ENCODE data around the gene ARFGEF2. TPM values are rescaled to one million over a fixed set of nuclear protein-coding genes. Genes with fewer than 3 reads are reported as not detected.

The ARFGEF2 gene
- total and polyA plus RNA-seq, 2 donors (not counting 3 experiments of a cell fraction or from before 2014, with no cell fraction given) = 12.7 to 32.6 TPM

DNA sequence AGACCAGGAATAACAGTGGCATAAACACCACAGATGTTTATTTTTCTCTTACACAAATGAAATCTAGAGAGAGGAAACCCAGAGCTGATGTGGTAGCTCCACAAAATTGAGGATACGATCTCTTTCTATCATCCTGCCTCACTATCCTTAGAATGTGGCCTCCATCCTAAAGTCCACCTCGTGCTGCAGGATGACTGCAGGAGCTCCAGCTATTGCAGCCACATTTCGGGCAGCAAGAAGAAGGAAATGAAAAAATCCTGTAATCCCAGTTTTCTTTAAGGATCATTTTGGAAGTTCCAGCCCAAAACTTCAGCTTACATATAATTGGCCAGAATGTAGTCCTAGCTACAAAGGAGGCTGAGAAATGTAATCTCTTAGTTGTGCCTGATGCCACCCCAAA lies 41.2 kb upstream of the ARFGEF2 start:
- CTCF ChIA-PET = interaction anchor here (1.2 to 2.7 kb wide), 3 partner anchors 17 to 223 kb away, joined by 3 to 13 read pairs (median 8); no protein-coding TSS in a partner anchor
- no peaks in the 10 kb centered on the region for H3K36me3 ChIP-seq (ENCODE audit: control insufficient read depth in 2 of 2, extremely low read depth in 1 of 2, insufficient read depth in 2 of 2, low read length in 2 of 2)
- no peaks in the 10 kb centered on the region for H3K27me3 ChIP-seq (ENCODE audit: control insufficient read depth in 2 of 2, insufficient read depth in 2 of 2, low read length in 2 of 2)
- H3K79me2 ChIP-seq (ENCODE audit: control insufficient read depth, insufficient read depth, low read length) = no peaks in the 10 kb centered on the region
- no peaks in the 10 kb centered on the region for H4K20me1 ChIP-seq (replicated peaks; ENCODE audit: control insufficient read depth, extremely low read depth, insufficient read depth, low read length)
- peak overlapping the region; percentile 18 for H2AFZ ChIP-seq (ENCODE audit: low read depth, low read length)
- H3K9me1 ChIP-seq (replicated peaks; ENCODE audit: control insufficient read depth, extremely low read depth, insufficient read depth, low read length) = no peaks in the 10 kb centered on the region
- POLR2A ChIA-PET = interaction anchor here (0.6 kb wide), 1 partner anchor 320 kb away, joined by 4 read pairs; no protein-coding TSS in a partner anchor
- no peaks in the 10 kb centered on the region for H3K9me3 ChIP-seq (replicated peaks; ENCODE audit: control insufficient read depth, insufficient read depth, low read length)
- BruUV-seq (replicated peaks) = no TSS peak
- TF ChIP-seq POLR2AphosphoS5 (IDR thresholded peaks at IDR 0.05; ENCODE audit: insufficient read depth, low read depth, low read length) (no peak), GATA2 (IDR thresholded peaks at IDR 0.05; ENCODE audit: insufficient read depth, insufficient read length, low read depth, low read length) (no peak), POLR2A (IDR thresholded peaks at IDR 0.05; ENCODE audit: low read depth, low read length) (no peak), MYC (IDR thresholded peaks at IDR 0.05; ENCODE audit: low read depth, low read length) (no peak), FOS (IDR thresholded peaks at IDR 0.05; ENCODE audit: borderline replicate concordance, insufficient read depth, low read length) (no peak), EZH2 (IDR thresholded peaks at IDR 0.05; ENCODE audit: borderline replicate concordance, low read depth, low read length, severe bottlenecking) (no peak), JUN (IDR thresholded peaks at IDR 0.05; ENCODE audit: borderline replicate concordance, insufficient read depth, insufficient read length, low read depth) (no peak)
- TF ChIP-seq, protein P1, sequence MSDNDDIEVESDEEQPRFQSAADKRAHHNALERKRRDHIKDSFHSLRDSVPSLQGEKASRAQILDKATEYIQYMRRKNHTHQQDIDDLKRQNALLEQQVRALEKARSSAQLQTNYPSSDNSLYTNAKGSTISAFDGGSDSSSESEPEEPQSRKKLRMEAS (IDR thresholded peaks at IDR 0.05; ENCODE audit: insufficient read depth, insufficient read length) = no peak
- TF ChIP-seq, protein P2, sequence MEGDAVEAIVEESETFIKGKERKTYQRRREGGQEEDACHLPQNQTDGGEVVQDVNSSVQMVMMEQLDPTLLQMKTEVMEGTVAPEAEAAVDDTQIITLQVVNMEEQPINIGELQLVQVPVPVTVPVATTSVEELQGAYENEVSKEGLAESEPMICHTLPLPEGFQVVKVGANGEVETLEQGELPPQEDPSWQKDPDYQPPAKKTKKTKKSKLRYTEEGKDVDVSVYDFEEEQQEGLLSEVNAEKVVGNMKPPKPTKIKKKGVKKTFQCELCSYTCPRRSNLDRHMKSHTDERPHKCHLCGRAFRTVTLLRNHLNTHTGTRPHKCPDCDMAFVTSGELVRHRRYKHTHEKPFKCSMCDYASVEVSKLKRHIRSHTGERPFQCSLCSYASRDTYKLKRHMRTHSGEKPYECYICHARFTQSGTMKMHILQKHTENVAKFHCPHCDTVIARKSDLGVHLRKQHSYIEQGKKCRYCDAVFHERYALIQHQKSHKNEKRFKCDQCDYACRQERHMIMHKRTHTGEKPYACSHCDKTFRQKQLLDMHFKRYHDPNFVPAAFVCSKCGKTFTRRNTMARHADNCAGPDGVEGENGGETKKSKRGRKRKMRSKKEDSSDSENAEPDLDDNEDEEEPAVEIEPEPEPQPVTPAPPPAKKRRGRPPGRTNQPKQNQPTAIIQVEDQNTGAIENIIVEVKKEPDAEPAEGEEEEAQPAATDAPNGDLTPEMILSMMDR (IDR thresholded peaks at IDR 0.05; ENCODE audit: extremely low read depth in 1 of 2, insufficient read depth in 1 of 2, low read depth in 1 of 2, low read length in 2 of 2) = no peak
- dilution Hi-C loops (cut with MboI; ENCODE audit: extremely low pct_ligation_motif_present, low sequenced_read_pairs) (no loop called here), intact Hi-C loops (cut with micrococcal nuclease) (no loop called here)
- H3K4me2 ChIP-seq (ENCODE audit: insufficient read depth, low read length) = no peak overlapping the region
- FAIRE-seq (no peak), DNase-seq (ENCODE audit: low read depth, low spot score) (no peak)
- H3K4me3 ChIP-seq (replicated peaks in 1 of 3; ENCODE audit: insufficient read depth in 1 of 3, low read depth in 1 of 3, low read length in 3 of 3) = no peak overlapping the region
- H3K27ac ChIP-seq (ENCODE audit: insufficient read depth, low read depth, low read length) = no peak overlapping the region
- peaks cover 12% of the 10 kb centered on the region for H3K4me1 ChIP-seq (ENCODE audit: control insufficient read depth, extremely low read depth, insufficient read depth, low read length)
- no peak overlapping the region for H3K9ac ChIP-seq (replicated peaks; ENCODE audit: extremely low read depth, insufficient read depth, low read length)
